Inferior parietal cortex (tissue), 1 donor: ENCODE results near the gene BOC.

ENCODE experiments used
- DNase-seq: peaks from one replicate; pipeline ENCODE4 v3.0.0-alpha.2; 2016; ENCODE audit errors: extremely low spot score

The BOC gene

GRCh38 chr3:113287803-113288648 is 76.7 kb downstream of the BOC start:
- peak; percentile 93 for DNase-seq

GRCh38 chr3:113288881-113289280 is 77.5 kb downstream of the BOC start:
- DNase-seq = no peak

- DNase-seq = no peak
Measured at GRCh38 chr3:113291572-113291971, 80.2 kb downstream of the BOC start.

- DNase-seq = no peak
Measured at GRCh38 chr3:113292933-113293332, 81.6 kb downstream of the BOC start.

GRCh38 chr3:113293348-113293747 is 82.0 kb downstream of the BOC start:
- DNase-seq = no peak

GRCh38 chr3:113295463-113295862 is 84.1 kb downstream of the BOC start:
- DNase-seq = no peak

GRCh38 chr3:113297287-113297686 is 85.9 kb downstream of the BOC start:
- no peak for DNase-seq

GRCh38 chr3:113297841-113298240 is 86.5 kb downstream of the BOC start:
- DNase-seq = no peak

- DNase-seq = no peak
Measured at GRCh38 chr3:113300596-113300995, 89.2 kb downstream of the BOC start.

GRCh38 chr3:113304102-113304501 is 92.7 kb downstream of the BOC start:
- DNase-seq = no peak

GRCh38 chr3:113304856-113305540 is 93.6 kb downstream of the BOC start:
- no peak for DNase-seq

GRCh38 chr3:113310960-113311359 is 99.6 kb downstream of the BOC start:
- no peak for DNase-seq

GRCh38 chr3:113312416-113312815 is 101.1 kb downstream of the BOC start:
- no peak for DNase-seq

- DNase-seq = no peak
Measured at GRCh38 chr3:113314923-113315322, 103.6 kb downstream of the BOC start.

GRCh38 chr3:113329757-113330156 is 118.4 kb downstream of the BOC start:
- DNase-seq = no peak

GRCh38 chr3:113330742-113331141 is 119.4 kb downstream of the BOC start:
- no peak for DNase-seq

GRCh38 chr3:113331187-113331586 is 119.8 kb downstream of the BOC start:
- DNase-seq = no peak
